Stimulated activated CD8-positive, alpha-beta memory T cell treated with anti-CD3 and anti-CD28 coated beads, Interleukin-4, amount 100 ng/mL, for 4 hours (primary cell): ENCODE results near the gene KIAA1328.
"Not testable (repeated sequence)": the region's sequence is repeated elsewhere in the genome, so short reads cannot be mapped to it uniquely, and the experiment has no call there.

ENCODE experiments used
- DNase-seq, 2 donors: peaks; one replicate each; pipeline ENCODE4 v3.0.0-alpha.2; 2020; ENCODE audit warnings: low read depth in 2 of 2, low spot score in 1 of 2

The KIAA1328 gene

DNA sequence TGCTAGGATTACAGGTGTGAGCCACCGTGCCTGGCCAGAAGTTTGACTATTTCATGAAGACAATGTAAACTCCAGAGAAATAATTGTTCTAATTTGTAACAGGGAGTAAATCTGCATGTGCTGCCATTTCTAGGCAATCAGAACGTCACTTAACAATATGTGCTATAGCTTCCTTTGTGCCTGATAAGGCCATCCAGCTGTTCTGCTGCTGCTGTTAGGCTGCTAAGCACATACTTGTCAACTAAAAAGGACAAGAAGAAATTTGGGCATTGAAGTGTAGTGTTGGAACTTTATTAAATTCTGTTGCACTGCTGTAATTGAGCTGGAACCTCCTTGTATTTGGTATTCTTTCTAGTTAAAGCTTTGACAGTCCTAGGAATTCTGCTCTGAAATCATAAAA lies 57.1 kb downstream of the KIAA1328 start:
- no peak for DNase-seq

DNA sequence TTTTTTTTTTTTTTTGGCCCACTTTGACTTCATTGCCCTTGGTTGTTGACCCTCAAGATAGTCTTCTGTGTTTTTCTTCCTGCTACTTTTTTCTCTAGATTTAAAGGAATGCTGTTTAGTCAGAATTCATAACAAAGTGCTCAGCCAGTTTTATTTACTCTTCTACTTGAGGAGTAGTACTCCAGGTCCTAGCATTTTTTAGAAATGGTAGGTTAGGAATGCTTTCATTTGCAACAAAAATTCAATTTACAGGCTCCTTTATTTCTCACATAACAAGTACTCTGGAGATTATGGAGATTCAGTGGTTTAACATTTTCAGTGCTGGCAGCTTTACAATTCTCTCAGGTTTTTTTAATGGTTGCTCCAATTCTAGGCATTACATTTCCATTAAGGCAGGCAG lies 58.2 kb downstream of the KIAA1328 start:
- DNase-seq: no peak

DNA sequence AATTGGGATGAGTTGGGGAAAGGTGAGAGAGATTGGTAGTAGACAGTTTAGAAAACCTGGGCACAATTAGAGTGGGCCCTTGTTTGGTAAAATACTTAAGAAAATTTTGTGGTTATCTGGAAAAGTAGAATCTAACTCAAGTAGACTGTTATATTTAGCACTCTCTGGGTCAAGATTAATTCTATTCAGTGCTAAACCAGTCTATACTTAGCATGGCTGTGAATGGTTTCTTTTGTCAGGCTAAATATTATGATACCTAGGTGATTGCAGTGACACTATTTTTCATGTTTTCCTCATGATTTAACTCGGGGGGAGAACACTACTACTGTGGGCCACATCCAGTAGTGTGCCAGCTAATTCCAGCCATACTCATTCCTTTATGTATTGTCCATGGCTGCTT lies 58.9 kb downstream of the KIAA1328 start:
- DNase-seq: no peak

DNA sequence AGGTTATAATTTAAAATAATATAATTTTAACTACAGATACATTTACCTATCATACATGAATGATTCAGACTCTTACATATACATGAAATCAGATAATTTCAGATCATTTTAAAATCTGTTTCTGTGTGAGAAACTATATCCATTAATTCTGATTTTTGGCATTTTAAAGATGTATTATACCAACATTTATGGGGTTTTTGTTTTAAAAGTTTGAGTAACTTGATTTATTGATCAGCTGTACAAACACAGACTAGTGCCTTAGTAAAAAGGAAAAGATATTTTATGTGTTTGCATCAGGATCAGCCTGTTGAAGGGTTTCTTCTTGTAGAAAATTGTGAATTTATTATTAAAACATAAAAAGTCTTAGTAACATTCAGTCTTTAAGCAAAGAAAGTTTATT lies 59.9 kb downstream of the KIAA1328 start:
- DNase-seq: no peak

DNA sequence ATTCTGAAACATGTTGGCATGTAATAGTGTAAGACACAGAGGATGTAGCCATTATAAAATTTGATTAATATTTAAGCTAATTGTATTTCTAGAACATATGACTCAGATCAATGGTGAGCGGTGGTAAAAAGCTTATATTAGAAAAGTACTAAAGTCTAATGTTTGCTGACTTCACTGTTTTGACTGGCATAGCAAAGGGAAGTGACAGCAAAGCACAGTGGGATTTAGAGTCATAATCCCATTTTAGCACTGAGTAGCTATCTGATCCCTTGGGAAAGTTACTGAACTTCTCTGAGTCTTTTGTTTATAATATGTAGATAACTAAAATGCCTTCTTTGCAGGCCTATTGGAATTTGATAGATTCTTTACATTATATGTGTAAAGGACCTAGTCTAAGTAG lies 60.4 kb downstream of the KIAA1328 start:
- no peak for DNase-seq

DNA sequence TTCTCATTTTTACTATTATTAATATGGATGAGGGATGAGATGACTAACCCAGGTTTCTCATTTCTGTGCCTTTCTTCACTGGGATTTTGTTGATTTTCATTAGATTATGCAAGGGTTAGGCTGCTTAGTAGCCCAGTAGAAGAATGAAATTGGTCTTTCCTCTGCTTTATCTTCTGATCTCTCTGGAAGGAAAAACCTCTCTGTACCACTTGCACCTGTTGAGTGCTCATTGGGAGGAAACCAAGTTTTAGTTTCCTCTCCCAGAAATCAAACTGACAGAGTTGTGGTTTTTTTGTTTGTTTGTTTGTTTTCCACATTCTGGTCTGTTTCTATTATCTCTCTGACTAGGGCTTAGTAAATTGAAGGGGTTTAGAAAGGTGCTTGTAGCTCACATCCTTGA lies 60.8 kb downstream of the KIAA1328 start:
- no peak for DNase-seq

DNA sequence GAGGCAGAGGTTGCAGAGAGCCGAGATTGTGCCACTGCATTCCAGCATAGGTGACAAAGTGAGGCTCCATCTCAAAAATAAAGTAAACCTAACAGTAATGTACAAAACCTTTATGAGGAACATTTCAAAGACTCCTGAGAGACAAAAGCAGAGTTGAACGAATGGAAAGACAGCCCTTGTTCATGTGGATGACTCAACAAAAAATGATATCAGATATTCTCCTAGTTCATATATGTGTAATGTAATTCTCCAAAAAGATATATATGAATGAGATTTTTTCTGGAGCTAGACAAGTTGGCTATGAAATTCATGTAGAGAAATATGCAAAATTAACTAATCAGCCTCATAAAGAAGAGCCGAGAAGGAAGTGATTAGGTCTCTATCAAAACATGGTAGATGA lies 61.7 kb downstream of the KIAA1328 start:
- no peak for DNase-seq

DNA sequence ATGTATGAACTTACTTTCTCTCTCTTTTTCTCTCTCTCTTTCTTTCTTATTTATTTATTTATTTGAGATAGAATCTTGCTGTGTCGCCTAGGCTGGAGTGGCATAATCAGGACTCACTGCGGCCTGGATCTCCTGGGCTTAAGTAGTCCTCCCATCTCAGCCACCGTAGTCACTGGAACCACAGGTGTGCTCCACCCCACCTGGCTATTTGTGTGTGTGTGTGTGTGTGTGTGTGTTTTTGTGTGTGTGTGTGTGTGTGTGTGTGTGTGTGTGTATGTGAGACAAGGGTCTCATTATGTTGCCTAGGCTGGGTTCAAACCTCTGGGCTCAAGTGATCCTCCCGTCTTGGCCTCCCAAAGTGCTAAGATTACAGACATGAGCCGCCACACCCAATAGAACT lies 64.3 kb downstream of the KIAA1328 start:
- no peak for DNase-seq

DNA sequence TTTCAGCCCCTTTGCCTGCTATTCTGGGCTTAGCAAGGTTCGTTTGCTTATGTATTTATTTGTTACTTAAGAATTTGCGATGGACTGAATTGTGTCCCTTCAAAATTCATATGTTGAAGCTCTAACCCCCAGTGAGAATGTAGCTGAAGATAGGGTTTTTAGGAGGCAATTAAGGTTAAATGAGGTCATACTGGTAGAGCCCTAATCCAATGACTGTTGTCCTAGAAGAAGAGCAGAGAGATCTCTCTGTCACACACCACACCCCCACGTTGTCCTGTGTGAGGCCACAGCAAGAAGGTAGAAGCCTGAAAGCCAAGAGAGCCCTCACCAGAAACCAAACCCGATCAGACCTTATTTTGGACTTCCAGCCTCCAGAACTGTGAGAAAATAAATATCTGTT lies 66.7 kb downstream of the KIAA1328 start:
- no peak for DNase-seq

DNA sequence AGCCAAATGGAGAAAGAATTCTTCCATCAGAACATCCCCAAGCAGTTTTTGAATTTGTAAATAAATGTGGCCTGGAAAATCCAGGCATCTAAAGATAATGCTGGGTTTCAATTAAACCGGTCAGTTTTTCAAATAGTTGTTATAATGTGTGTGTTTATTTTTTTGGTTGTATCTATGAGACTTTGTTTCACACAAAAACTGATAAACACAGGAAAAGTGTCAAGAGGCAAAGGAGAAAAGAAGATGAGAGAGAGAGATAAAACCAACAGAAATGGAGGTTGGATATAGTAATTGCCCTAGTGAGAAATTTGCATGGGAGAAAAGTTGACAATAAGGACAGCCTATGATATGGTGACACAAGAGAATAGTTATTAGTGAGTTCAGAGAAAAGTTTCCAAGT lies 68.3 kb downstream of the KIAA1328 start:
- no peak for DNase-seq

DNA sequence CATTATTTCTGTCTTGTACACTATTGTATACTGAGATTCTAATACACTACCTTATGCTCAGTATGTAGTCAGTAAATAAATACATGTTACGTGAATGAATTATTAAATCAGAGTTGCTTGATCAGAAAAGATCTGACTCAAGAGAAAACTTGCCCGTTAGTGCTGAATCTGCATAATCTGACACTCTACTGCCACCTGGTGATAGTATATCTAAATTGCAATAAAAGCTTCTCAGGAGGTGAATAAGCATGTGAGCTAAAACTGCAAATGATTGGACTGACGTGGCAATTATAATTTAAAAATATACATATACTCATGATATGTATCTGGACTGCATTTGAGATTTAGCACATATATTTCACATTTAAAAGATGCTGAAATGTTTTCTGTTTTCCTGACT lies 70.4 kb downstream of the KIAA1328 start:
- DNase-seq: no peak

DNA sequence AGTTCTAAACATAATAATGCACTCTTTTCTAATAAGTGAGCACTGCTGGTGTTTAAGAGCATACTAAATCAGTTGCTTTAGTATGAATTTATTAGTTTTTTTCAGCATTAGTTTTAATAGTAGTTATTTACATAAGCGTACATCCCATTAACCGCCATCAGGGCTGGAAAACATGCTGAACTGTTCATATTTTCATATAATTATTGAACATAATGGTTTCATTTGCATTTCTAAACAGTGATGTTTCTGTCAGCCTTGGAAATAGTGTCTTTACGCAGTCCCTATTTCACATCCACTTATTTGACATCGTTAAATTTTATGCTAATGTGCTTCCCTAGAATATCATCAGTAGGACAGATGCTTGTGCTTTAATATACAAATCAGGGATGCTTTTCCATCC lies 71.5 kb downstream of the KIAA1328 start:
- DNase-seq: no peak

DNA sequence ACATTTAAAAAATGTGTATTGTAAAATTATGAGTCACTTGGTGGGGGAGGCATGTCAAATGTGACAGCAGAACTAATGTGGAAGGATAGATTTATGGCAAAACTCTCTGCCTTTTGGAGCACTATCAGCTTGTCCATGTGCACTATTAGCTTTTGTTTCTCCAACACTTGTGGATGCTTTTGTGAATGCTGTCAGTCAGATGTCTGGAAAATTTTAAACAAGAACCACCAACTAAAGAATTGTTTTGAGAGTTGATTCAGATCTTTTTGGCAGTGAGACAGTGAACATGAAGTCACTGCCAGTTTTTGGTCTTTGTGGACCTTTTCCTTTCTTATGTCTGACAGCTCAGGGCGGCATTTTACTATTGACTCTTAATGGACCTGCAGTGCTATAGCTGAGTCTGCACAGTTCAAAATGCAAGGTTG lies 72.4 kb downstream of the KIAA1328 start:
- DNase-seq: no peak

DNA sequence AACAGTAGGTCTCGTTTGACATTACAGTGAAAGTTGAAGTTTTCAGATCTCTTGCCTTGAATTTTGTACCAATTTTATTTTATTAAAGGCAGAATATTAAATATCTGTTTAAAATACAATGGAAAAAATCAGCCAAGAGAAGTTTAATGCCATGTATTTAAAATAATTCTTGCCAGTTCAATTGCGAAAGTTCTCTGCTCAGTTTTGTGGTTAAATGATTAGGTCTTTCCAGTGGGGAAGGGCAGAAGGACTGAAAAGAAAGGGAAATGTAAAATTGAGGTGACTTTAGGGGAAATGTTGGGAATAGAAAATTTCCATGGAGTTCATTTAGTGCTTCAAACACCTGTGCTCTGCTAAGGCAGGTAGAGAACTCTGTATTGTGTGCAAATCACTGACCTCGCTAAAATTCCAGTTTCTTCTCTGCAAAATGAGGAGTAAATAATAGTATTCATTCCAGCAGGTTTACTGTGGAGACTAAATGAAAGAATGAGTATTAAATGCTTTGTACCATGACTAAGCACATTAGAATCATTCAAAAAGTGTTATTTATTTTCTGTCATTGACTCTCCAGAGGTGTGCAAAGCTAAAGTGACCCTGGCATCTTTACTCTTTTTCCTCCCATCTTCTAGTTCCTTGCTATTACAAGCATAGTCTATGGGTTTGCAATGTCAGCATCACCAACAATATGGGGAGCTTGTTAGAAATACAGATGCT lies 74.4 kb downstream of the KIAA1328 start:
- DNase-seq: no peak

DNA sequence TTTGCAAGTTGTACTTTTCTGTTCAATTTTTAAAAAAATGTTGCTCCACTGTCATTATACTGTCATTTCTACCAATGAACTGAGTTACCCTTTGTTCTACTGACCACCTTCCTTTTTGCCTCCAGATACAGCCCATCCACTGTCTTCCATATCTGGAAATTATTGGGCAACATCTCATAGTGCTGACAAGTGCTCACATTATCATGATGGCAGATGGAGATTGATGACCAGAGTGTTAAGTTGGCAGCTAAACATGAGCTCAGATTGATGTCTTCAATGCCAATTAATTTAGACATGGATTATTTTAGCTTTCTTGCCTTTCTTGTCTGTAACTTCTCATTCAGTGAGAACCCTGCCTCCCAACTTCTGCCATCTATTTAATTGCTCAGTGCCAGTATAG lies 76.6 kb downstream of the KIAA1328 start:
- no peak for DNase-seq

DNA sequence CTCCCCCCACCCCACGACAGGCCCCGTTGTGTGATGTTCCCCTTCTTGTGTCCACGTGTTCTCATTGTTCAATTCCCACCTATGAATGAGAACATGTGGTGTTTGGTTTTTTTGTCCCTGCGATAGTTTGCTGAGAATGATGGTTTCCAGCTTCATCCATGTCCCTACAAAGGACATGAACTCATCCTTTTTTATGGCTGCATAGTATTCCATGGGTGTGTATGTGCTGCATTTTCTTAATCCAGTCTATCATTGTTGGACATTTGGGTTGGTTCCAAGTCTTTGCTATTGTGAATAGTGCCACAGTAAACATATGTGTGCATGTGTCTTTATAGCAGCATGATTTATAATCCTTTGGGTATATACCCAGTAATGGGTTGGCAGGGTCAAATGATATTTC lies 80.4 kb downstream of the KIAA1328 start:
- DNase-seq: not testable (repeated sequence)

DNA sequence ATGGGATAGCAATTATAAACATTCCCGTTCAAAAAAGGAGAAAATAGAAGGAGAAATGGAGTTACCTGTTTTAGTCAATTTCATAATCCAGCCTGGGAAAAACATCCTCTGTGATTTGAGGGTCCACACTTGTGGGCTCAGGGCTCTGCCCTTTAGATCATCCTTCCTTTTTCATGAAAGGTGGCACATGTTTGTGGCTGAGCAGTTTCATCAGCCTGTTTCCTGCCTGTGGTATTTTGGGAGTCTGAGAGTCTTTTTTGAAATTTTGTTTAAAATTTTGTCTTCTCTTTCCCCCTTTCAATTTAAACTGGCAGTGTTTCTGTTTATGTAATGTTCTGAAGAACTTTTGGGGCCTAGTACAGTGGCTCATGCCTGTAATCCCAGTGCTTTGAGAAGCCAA lies 84.0 kb downstream of the KIAA1328 start:
- no peak for DNase-seq

DNA sequence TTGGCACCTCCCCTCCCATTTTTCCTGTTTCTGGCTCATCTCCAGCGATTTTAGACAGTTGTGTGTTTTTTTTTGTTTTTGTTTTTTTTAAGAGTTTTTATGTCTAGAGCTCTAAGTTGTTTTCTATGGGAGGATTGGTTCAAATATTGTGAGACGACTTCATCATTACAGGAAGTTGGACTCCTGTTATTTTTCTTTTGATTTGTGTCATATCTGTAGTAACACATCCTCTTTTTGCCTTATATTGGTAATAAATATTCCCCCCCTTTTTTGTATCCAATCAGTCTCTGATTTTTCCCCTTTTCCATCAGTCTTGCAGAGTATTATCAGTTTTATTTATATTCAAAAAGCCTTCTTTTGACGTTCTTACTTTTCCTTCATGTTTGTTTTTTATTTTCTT lies 89.0 kb downstream of the KIAA1328 start:
- DNase-seq: no peak

DNA sequence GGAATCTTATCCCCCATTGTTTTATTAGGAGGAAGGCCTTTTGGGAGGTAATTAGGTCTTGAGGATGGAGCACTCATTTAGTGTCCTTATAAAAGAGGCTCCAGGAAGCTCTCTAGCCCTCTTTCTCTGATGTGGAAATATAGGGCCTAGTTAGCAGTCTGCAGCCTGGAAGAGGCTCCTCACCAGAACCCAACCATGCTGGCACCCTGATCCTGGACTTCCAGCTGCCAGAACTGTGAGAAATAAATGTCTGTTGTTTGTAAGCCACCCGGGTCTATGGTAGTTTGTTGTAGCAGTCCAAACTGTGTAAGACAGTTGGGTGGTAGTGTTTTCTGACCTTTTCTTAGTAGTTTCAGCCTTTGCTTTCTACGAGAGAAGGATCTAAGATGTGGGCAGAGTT lies 100.7 kb downstream of the KIAA1328 start:
- DNase-seq: no peak

DNA sequence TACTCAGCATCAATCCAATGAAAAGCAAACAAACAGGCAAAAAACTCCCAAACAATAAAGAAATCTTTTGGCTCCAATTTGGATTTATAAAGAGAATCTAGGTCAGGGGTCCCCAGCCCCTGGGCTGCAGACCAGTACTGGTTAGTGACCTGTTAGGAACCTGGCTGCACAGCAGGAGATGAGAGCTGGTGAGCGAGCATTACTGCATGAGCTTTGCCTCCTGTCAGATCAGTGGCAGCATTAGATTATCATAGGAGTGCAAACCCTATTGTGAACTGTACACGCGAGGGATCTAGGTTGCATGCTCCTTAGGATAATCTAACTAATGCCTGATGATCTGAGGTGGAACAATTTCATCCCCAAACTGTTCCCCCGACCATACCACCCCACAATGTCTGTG lies 102.2 kb downstream of the KIAA1328 start:
- no peak for DNase-seq

DNA sequence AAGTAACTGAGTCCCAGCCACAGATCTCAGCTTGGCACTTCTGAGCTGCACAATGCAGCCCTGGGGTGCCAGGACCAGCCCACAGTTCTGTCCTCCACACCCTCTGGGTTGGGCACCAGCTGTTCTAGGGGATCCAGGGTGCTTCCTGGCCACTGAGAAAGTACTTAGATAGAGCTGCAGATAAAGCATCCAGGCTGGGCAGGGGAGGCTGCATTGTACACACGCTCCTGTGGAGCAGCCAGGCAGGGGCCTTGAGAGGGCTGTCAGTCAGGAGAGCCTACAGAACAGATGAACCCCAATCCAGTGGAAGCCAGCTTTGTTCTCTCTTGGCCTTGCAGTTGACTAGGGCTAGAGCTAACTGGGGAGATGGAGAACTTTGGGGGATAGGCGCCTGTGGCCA lies 104.6 kb downstream of the KIAA1328 start:
- DNase-seq: no peak

DNA sequence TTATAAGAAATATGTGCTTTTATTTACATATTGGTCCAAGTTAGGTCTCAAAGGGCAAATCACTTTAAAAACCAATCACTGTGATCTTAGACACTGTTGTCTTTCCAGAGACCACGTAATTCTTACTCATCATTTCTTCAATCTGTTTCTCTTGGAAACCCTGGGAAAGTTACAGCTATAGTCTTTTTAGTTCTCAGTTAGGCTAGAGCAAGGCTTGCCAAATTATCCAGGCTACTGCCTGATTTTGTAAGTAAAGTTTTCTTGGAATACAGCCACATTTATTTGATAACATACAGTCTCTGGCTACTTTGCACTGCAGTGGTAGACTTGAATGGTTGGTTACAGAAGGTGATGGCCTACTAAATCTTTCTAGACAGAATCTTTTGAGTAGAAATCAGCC lies 106.0 kb downstream of the KIAA1328 start:
- DNase-seq: no peak

DNA sequence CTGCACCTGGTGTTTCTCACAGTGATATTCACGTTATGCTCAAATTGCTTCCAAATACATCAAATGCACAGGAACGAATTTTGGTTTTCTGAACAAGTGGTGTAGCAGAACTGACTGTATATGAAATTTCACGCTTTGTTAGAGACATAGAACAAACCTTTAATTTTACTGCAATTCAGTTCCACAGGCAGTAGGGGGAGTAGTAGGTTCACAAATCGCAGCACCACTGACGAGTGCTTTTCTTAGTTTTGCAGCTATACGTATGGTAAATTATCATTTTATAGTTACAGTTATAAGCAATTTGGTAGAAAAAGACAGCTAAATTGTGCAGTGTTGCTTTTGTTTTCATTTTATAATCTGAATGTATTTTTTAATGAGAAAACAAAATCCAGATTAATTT lies 113.3 kb downstream of the KIAA1328 start:
- DNase-seq: no peak
